Putamen (tissue), 1 donor: ENCODE results near the gene PACRG.

Experiments
- DNase-seq: peaks from one replicate; pipeline ENCODE4 v3.0.0-alpha.2; 2016; ENCODE audit warnings: low spot score

PACRG gene

DNA sequence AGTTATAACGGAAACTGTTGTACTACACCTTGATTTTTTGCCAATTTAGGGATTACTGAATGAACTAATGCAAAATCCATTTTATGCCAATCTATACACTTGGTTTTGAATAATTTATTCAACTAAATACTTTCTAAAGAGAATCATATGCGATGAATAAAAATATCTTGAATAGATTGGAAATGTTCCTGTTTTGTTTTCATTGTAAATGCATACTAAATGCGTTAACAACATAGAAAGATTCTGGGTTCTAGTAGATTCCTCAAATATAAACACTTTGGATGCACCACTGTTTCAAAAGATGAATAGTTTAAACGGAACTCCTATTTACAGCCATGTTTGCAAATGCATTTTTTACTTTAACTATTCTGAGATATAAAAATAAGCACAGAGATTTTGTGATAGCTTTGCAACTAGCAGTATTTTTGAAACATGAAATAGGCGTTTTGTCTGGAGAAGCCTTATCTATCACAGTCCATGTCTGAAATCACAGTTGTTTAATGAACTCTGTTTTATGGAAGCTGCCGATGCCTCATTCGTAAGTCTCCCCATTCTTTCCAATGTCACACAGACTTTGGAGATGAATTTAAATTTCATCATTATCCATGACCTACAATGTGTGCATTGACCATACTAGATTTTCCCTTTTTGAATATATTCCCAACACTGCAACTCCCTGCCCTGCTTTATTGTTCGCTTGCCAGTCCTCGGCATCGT lies 409.1 kb downstream of the PACRG start:
- no peak for DNase-seq

DNA sequence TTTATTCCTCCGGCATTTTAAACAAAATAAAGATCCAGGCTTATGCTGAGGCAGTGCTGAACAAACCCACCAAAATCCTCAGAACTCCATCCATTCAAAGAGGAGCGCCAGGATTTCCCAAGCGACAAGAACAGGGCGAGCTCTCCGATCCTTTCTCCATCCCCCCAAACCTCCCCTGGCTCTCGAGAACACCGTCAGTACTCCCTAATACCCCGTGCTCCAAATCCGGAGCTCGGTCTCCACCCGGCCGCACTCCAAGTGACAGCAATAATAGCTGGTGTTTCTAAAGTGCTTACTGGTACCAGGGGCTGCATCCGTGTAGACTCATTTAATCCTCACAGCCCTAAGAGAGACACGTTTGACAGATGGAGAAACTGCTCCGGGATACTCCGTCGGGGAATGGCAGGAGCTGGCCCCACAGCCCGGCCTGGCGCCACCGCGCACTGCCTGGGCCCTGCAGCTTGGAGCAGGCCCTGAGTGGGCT lies 409.7 kb downstream of the PACRG start:
- peak; percentile 33 for DNase-seq

DNA sequence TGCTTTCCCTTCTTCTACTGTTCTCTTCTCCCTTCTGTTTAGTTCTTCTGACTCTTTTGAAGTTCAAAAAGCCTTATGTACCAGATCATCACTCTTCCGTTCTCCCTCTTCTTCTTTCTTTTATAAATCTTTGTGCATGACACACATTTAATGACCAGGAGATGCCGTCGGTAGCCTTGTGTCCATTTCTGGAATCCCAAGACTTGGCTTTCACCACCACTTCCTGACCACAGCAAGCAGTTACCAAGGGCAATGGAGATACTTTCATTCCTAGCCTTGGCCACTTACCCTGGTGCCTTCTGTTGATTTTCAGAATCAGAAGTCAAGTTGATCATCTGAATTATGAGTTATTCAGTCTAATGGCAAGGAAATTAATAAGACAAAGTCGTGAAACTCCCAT lies 418.3 kb downstream of the PACRG start:
- no peak for DNase-seq

DNA sequence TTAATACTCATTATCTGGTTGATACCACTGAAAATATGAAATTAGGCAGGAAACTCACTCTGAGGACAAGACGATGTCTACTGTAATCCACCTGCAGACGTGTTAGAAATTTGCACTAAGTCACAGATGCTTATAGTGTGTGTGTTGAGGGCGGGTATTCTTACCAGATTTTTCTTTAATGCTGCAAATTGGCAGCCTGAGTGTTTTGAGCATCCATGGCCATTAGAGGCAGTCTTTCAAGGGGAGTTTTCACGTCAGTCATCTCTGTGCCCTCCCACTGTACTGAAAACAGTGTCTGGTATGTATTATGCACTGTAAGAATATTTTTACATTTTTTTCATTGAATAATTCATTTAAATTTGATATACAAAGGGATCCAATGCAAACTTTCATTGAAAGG lies 420.2 kb downstream of the PACRG start:
- DNase-seq, result peak; percentile 76

DNA sequence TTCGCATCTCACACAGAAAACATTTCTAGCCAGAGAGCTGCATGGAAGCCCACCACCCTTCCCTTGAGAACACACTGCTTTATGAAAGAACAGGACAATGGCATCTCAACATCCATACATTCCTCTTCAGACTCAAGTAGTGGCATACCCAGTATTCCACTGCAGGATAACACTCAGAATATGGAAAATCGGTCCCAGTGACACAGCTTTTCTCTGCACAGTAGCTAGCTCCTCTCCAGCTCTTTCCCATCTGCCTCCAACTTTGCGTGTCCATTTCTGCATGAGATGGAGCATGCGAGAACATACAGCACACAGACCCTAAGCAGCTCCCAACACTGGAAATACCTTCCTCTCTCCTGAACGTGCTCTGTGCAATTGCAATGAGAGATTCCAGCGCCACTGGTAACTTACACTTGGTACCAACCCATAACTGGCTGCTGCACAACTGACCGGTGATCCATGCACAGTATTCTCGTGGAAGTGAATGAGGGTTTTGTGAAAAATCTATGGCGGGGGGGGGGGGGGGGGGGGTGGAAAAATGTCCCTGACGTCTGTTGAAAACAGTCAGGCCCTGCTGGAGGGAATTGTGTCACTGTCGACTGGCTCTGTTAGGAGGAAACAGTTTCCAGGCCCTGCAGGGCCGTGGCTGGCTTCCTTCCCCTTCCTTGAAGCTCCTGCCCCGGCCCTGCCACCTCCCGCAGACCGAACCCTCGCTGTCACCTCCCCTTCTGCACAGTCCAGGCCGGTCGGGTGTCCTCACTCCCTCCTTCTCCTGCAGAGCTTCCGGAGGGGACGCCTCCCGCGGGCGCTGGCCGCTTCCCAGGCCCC lies 420.9 kb downstream of the PACRG start:
- DNase-seq, result peak; percentile 78

DNA sequence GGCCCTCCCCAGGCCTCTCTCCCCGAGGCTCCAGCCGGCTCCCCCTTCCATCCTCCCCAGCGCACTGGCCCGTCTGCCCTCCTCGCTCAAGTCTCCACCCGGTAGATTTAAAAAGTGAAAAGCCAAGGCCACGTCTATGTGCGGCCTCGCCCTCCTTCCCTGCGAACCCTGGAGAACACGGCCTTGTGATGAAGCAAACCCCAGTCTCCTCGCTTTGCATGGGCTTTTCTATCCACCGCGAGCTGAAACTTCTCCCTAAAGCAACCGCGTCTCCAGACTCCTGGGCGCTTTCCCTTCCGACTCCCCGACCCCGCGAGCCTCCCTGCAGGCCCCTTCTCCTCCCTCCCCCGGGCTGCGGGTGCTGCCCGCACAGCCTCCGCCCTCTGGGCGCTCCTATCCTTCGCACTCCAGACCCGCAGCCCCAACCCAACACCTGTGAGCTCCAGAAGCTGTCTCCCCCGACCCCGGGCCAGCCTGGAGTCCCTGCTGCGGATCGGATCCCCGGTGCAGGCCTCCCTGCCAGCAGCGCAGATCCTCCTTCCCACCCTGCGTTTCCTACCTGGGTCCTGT lies 421.6 kb downstream of the PACRG start:
- DNase-seq, result no peak

DNA sequence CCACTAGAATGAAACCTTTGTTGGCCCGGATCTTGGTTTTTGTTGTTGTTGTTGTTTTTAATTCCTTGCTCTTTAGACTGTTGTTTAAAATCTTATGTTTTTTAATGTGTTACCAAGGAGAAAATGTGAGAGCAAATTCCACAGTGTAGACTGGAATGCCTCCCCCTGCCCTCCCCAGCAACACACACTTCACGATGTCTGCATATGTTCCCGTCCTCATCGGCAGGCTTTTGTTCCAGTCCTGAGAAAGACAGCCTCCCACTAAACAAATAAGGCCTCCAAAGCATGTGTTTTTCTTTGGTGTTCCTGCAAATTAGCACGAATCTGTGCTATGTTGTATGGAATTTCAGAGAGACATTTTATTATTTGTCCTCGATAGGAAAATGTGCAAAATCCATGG lies 423.4 kb downstream of the PACRG start:
- DNase-seq, result no peak

DNA sequence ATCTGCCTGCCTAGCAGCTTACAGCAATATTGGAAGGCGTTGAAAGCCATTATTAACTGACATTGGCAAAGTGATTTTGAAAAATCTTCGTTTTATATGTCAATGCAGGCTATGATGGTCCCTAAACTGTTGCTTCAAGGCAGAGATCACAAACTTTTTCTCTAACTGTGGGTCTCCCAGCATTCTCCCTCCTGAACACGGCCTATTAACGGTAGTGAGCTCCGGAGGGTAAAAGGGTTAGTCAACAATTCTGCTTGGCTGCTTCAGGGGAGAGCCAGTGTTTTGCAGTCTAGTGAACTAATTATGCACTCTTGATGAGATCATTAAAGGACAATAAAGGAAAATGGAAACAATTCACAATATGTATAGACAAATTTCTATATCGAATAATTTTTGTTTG lies 424.9 kb downstream of the PACRG start:
- DNase-seq, result no peak

DNA sequence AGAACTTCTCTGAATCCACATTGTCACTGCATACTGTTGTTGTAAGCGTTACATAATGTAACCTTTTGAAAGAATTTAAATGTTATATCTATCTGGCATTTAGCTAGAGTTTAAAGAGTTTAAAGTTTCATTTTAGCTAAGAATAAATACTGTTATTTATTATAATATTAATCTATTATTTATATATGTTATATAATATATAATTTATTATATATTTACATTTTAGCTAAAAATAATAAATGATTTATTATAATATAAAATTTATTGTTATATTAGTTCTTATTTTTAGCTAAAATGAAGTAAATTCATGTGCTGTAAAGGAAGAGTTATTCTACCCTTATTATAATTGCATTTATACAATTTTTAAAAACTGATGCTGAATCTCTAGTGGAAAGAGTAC lies 431.3 kb downstream of the PACRG start:
- DNase-seq, result no peak

DNA sequence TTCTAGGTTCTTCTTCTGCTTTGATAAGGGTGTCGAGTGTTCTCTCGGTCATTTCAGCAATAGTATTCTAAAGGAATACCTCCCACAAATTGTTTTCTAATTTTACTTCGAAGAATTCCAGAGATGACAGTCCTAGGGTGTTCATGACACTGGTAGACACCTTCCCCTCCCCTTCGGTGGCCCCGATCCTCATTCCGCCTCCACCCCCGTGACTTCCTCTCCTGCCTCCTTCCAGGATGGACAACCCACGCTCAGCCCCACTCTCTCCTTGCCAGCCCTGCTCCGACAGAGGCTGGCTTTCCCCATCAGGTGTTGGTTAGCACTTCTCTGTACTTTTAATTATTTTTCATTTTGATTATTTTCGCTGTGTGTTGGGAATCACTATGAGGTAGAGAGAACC lies 431.9 kb downstream of the PACRG start:
- no peak for DNase-seq

DNA sequence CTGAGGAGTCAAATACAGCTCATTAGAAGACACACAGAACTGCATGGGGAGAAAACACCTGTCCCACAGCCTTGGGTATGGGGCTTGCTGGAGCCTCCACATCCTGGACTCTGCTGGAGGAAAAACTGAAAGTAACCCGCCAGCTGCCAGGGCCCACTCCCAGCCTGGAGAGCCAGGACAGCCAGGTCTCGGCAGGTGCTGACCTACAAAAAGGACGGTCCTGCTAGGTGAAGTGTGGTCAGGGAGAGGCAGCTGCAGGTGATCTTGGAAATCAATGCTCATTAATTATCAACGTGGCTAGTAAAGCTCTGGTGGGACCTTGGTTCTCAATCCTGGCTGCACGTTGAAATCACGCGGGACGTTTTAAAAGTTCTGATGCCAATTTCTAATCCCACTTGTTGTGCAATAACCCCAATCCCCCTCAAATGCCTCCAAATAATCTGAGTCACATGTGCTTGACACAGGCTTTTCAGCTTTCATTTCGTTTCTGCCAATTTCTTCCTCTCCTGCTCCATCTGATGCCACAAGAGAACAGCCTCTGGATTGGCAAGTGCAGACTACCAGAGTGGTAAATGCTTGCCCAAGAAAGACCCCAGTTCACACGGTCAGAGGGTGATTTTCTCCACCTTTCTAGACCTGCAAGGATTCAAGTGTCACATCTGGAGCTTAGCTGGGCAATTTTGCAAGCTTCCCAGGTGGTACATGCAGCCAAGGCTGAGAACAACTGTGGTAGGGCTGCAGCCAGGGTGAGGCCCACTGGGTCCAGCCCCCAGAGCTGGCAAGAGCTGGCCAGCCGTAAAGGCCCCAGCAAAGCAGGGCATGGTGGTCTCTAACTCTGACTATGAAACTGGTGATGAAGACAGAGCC lies 434.5 kb downstream of the PACRG start:
- DNase-seq, result no peak

DNA sequence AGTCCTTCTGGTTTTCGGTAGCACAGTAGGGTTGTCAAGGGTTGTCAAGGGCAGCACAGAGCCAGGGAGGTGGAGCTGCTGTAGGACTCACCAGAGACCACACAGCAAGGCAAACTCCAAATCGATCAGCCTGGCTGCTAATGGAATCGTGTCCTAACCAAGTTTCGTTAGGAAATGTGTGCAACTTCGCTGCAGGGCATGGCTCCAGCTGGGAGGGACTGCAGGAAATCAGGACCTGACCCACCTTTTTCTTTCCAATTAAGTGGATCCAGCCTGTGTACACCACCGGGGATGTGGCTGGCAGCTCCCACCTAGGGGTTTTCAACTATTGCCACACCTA lies 435.1 kb downstream of the PACRG start:
- no peak for DNase-seq

DNA sequence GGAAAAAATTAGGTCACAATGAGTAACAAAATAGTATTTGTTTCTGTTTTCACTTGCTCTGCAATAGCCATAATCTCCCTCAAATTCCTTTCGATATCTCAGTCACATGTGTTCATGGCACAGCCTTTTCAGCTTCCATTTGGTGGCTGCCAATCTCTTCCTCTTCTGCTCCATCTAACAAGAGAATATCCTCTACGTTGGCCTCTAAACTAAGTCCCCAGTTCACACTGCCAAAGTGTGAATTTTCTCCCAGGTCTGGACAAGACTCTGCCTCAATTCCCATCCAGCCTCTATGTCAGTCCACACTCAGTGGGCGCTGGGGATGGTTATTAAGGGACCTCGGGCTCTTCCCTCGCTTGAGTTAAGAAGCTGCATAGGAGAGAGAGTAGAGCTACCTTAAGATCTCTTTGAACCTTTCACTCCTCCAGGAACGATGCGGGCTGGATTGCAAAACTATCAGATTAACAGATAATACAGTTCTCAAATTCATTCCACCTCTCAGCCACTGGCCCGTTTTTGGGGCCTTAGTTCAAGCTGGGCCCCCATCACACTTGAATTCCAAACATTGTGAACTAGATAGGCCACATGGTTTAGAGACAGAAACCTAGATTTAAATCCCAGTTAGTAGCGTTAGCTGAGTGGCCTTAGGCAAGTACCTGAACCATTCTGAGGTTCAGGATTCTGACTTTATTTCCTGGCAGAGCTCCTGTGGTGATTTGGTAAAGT lies 436.6 kb downstream of the PACRG start:
- DNase-seq, result no peak

DNA sequence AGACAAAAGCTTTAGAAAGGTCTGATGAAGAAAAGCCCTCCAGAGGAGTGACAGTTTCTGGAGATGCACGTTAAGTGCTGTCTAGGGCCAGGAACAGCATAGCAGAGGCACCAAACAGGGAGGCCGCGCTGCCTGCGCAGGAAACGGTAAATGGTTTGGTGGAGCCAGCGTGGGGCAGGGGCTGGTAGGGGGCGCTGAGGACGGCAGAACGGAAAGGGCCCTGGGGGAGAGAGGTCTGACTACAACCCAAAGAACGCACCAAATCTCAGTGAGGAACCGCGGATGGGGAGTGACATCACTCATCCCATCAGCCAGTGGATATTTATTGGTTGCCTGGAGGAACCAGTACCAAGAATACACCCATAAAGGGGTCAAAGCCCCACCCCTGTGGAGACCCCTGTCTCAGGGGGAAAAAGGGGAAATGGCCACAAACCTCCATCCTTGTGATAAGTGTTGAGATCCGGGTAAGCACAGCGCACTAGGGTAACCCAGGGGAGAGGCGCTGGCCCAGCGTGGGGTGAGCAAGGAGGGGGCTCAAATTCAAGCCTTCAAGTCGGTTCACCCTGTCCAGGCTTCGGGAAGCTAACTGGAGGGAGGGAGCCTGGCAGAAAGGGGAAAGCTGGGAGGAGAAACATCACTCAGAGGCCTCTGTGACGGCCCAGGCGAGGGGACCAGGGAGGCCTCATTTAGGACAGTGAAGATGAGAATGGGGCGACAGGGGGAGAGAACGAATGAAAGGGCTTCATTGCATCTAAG lies 437.6 kb downstream of the PACRG start:
- DNase-seq, result no peak

DNA sequence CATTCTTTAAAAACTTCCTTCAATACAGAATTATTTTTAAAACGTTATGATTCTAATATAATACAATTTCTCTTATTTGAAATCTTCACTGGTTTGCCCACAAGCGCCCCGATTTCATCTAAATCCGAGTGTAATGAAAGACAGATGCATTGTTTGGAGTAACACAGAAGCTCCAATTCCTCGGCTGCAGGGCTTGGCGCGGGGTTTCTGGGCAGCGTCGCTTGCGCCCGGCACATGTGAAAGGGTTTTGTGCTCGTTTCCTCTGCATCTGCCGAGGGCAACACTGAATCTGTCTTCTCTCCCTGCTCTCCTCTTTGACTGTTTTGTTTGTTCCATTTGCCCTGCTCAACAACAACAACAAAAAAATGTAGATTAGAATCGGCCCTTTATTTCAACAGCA lies 438.1 kb downstream of the PACRG start:
- peak; percentile 94 for DNase-seq

DNA sequence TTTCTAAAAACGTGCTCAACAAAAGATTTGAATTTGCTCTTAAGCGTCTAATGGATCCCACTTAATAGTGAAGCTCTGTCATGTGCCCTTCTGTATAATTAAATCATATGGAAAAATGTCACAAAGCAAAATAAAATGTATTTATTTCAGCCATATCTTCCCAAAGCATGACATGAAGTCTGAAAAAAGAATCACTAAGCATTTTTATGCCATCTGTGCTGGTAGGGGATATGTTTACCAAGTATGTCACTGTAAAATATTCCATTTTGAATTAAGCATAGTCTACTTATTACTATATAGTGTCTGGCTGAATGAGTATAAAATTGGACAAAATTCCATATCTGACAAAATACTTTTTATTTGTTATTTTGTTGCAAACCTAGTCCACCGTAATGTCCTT lies 438.7 kb downstream of the PACRG start:
- no peak for DNase-seq

DNA sequence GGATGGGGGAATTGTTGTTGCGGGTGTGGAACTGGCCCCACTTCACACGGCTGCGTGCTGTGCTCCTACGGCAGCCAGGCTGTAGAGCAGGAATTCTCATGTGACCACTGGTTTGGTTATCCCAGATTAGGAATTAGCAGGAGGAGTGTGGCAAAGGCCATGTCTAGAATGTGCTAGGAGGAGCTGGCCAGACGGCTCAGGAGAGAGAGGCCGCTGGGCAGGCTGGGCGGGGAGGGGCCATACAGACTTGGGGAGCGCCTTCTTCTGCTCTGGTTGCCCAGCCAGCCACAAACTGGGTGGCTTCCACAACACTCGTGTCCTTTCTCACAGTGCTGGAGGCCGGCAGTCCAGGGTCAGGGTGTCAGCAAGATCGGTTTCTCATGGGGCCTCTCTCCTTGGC lies 441.7 kb downstream of the PACRG start:
- no peak for DNase-seq

DNA sequence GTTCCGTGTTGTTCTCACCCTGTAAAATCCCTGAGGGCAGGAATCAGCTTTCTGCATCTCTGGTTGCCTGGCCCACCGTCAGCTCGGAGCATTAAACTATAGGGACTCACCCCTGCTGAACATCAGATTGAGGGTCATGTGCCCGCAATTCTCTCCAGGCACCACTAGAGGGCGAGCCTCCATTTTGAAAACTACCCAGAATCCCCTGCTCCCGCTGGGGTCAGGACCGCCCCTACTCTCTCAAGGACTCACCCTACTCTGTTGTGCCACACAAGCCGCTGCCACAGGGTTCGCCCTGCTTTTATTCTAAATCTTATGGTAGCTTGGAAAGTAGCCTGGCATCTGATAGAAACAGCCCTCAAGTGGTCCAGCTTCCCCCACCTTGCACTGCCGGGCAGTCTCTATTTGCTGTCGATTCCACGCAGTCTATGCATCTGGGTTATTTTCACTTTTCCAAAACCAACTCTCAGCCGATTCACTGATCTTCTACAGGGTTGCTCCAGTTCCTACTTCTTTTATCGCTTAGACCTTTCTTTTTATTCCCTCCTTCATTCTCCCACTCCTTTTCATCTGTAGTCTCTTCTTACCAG lies 442.6 kb downstream of the PACRG start:
- no peak for DNase-seq

DNA sequence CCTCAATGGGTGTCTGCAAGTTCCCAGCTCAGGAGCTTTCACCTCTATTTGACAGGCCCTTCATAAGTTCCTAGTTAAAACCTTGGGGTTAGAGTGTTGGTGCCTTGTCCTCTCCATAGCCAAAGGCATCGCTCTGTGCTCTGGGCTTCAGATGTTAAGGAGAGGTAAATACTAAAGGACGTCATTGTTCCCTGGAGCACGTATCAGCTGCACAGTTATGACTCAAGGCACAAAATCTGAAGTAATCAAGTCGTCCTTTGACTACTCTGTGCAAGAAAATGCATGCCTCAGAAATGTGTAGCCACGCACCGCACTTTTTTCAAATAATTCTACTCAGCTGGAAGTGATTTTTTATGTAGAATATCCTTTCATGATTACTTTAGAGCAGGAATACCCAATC lies 446.0 kb downstream of the PACRG start:
- DNase-seq, result no peak

DNA sequence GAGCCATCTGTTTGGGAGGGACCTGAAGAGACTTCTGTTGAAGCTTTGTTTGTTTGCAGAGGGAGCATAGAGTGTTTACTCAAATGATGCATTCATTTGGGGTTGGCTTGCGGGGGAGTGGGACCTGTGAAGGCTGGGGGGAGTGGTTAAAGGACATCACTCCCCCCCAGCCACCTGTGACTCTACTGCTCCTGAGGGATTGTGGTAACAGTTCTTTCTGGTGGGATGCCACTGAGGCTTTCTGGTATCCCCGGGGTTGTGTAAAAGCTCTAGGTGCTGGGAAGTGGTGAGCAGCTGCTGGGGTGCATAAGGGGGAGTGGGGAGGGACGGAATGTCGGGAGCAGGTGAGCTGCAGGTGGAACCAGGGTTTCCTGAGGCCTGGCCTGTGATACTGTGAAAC lies 447.5 kb downstream of the PACRG start:
- DNase-seq, result no peak

DNA sequence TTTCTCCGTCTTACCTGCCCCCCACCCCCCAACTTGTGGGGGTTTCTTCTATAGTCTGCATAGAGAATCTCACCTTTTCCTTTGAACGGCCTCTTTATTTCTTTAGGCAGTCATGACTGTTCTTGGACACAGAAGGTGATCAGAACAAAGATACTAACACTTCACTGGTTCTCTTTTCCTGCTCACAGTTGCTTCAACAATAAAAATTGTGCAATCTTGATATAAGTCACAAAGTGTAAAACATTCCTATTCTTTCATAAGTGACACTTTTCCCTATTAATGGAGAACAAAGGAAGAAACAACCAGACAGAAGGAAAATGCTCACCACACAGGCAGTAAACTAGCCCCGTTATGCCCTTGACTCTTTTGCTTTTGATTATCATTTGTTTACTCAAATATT lies 448.3 kb downstream of the PACRG start:
- DNase-seq, result no peak
